ENCODE measurements around the gene ETV2.

DNA sequence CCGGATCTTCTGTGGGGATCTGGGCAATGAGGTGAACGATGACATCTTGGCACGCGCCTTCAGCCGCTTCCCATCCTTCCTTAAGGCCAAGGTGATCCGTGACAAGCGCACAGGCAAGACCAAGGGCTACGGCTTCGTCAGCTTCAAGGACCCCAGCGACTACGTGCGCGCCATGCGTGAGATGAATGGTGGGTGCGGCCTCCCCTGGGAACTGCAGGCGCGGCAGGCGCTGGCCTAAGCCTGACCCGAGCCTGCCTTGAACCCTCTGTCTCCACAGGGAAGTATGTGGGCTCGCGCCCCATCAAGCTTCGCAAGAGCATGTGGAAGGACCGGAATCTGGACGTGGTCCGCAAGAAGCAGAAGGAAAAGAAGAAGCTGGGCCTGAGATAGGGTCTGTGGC is 4.4 kb upstream of the ETV2 start:
- TF ChIP-seq, protein P1, sequence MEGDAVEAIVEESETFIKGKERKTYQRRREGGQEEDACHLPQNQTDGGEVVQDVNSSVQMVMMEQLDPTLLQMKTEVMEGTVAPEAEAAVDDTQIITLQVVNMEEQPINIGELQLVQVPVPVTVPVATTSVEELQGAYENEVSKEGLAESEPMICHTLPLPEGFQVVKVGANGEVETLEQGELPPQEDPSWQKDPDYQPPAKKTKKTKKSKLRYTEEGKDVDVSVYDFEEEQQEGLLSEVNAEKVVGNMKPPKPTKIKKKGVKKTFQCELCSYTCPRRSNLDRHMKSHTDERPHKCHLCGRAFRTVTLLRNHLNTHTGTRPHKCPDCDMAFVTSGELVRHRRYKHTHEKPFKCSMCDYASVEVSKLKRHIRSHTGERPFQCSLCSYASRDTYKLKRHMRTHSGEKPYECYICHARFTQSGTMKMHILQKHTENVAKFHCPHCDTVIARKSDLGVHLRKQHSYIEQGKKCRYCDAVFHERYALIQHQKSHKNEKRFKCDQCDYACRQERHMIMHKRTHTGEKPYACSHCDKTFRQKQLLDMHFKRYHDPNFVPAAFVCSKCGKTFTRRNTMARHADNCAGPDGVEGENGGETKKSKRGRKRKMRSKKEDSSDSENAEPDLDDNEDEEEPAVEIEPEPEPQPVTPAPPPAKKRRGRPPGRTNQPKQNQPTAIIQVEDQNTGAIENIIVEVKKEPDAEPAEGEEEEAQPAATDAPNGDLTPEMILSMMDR (IDR thresholded peaks at IDR 0.05; ENCODE audit: insufficient read depth, low read depth, low read length): no peak
- TF ChIP-seq EZH2 (IDR thresholded peaks at IDR 0.05; ENCODE audit: insufficient read depth, low read length): no peak
